ENCODE data around the gene P2RY8.
A peak's percentile ranks its signal among the peaks of the same experiment; 100 is the strongest.

Gene P2RY8

GRCh38 chrX:1537031-1537715 lies at the start of gene P2RY8:
P2RY8 (minus strand) TSS chrX:1537185; CDS start chrX:1466558, 70,627 bp downstream.
- no peaks in the 10 kb centered on the region for H3K36me3 ChIP-seq
- H3K9me3 ChIP-seq = no peaks in the 10 kb centered on the region
- H3K4me3 ChIP-seq (ENCODE audit: low read depth in 1 of 2, low read length in 1 of 2) = peak within 1 kb of the TSS; percentile 82 to 86
- peak within 1 kb of the TSS; percentile 97 for H3K27ac ChIP-seq
- no peak for TF ChIP-seq CTCF (IDR thresholded peaks at IDR 0.05)
- H3K4me1 ChIP-seq (ENCODE audit: control insufficient read depth in 1 of 2, insufficient read depth in 1 of 2, low read depth in 1 of 2, low read length in 1 of 2) = peaks cover 27 to 42% of the 10 kb centered on the region in 2 experiments
- no peaks in the 10 kb centered on the region for H3K27me3 ChIP-seq

- Histone ChIP-seq H3K27ac (no peak overlapping the region), H3K4me3 (ENCODE audit: low read depth in 1 of 2, low read length in 1 of 2) (no peak overlapping the region), H3K4me1 (ENCODE audit: control insufficient read depth in 1 of 2, insufficient read depth in 1 of 2, low read depth in 1 of 2, low read length in 1 of 2) (peaks cover 0 to 3% of the 10 kb centered on the region in 2 experiments), H3K9me3 (no peaks in the 10 kb centered on the region), H3K27me3 (no peaks in the 10 kb centered on the region), H3K36me3 (no peaks in the 10 kb centered on the region)
- TF ChIP-seq CTCF (IDR thresholded peaks at IDR 0.05) = no peak
These were observed 47.4 kb upstream of the P2RY8 start for GRCh38 chrX:1584237-1585011.

GRCh38 chrX:1582686-1583437 lies 45.9 kb upstream of the P2RY8 start:
- TF ChIP-seq CTCF (IDR thresholded peaks at IDR 0.05) = no peak
- Histone ChIP-seq H3K27ac (no peak overlapping the region), H3K27me3 (no peaks in the 10 kb centered on the region), H3K4me3 (ENCODE audit: low read depth in 1 of 2, low read length in 1 of 2) (no peak overlapping the region), H3K9me3 (no peaks in the 10 kb centered on the region), H3K36me3 (no peaks in the 10 kb centered on the region), H3K4me1 (ENCODE audit: control insufficient read depth in 1 of 2, insufficient read depth in 1 of 2, low read depth in 1 of 2, low read length in 1 of 2) (peaks cover 0 to 3% of the 10 kb centered on the region in 2 experiments)

- peaks cover 0 to 3% of the 10 kb centered on the region in 2 experiments for H3K4me1 ChIP-seq (ENCODE audit: control insufficient read depth in 1 of 2, insufficient read depth in 1 of 2, low read depth in 1 of 2, low read length in 1 of 2)
- peak; percentile 90 for TF ChIP-seq CTCF (IDR thresholded peaks at IDR 0.05)
- H3K9me3 ChIP-seq = no peaks in the 10 kb centered on the region
- no peaks in the 10 kb centered on the region for H3K36me3 ChIP-seq
- no peaks in the 10 kb centered on the region for H3K27me3 ChIP-seq
- no peak overlapping the region for H3K4me3 ChIP-seq (ENCODE audit: low read depth in 1 of 2, low read length in 1 of 2)
- no peak overlapping the region for H3K27ac ChIP-seq
These were observed 44.1 kb upstream of the P2RY8 start for GRCh38 chrX:1581132-1581531.

GRCh38 chrX:1578511-1579173 lies 41.7 kb upstream of the P2RY8 start:
- no peak for TF ChIP-seq CTCF (IDR thresholded peaks at IDR 0.05)
- H3K27ac ChIP-seq = no peak overlapping the region
- H3K4me1 ChIP-seq (ENCODE audit: control insufficient read depth in 1 of 2, insufficient read depth in 1 of 2, low read depth in 1 of 2, low read length in 1 of 2) = peaks cover 0 to 3% of the 10 kb centered on the region in 2 experiments
- no peaks in the 10 kb centered on the region for H3K27me3 ChIP-seq
- no peak overlapping the region for H3K4me3 ChIP-seq (ENCODE audit: low read depth in 1 of 2, low read length in 1 of 2)
- no peaks in the 10 kb centered on the region for H3K36me3 ChIP-seq
- no peaks in the 10 kb centered on the region for H3K9me3 ChIP-seq

All from neutrophil (primary cell).